Lung (tissue), 12 donors: Measurements from ENCODE around the gene ZBTB32. TPM values are rescaled to one million over a fixed set of nuclear protein-coding genes. Genes with fewer than 3 reads are reported as not detected.

Experiments used
- ATAC-seq: fragments of 200-7000 bp; cut with Tn5 transposase; one replicate; pipeline ENCODE4 v1.9.1; 2020; ENCODE audit warnings: moderate number of reproducible peaks; ENCODE audit not compliant: insufficient read depth, low FRiP score
- DNase-seq, 3 donors: peaks; one replicate each; pipeline ENCODE4 v3.0.0-alpha.2; 2013 to 2017
- H3K27ac ChIP-seq, 2 donors: one replicate each; pipeline ENCODE4 v1.5.1; 2013; ENCODE audit warnings: mild to moderate bottlenecking in 2 of 2, moderate library complexity in 2 of 2, control low read depth in 1 of 2, inconsistent platforms in 1 of 2, low read depth in 1 of 2, low read length in 1 of 2
- H3K27me3 ChIP-seq, 3 donors: one replicate each; pipeline ENCODE4 v1.5.1; 2013; ENCODE audit warnings: low read length in 2 of 3; ENCODE audit not compliant: control insufficient read depth in 3 of 3, insufficient read depth in 3 of 3
- H3K36me3 ChIP-seq, 4 donors: one replicate each; pipeline ENCODE4 v1.5.1; 2013; ENCODE audit warnings: low read length in 4 of 4, mild to moderate bottlenecking in 1 of 4, moderate library complexity in 1 of 4; ENCODE audit not compliant: control insufficient read depth in 4 of 4, insufficient read depth in 4 of 4
- H3K4me1 ChIP-seq, 5 donors: one replicate each; pipeline ENCODE4 v1.5.1; 2013; ENCODE audit warnings: low read length in 5 of 5, mild to moderate bottlenecking in 2 of 5, moderate library complexity in 1 of 5; ENCODE audit not compliant: control insufficient read depth in 5 of 5, insufficient read depth in 5 of 5
- H3K4me3 ChIP-seq: one replicate; pipeline ENCODE4 v1.5.1; 2013; ENCODE audit warnings: mild to moderate bottlenecking, control low read depth, moderate library complexity
- H3K9ac ChIP-seq, 2 donors: one replicate each; pipeline ENCODE4 v1.5.1; 2013; ENCODE audit warnings: low read length in 2 of 2, control low read depth in 1 of 2; ENCODE audit not compliant: insufficient read depth in 1 of 2
- H3K9me3 ChIP-seq, 4 donors: one replicate each; pipeline ENCODE4 v1.5.1; 2013; ENCODE audit warnings: low read length in 3 of 4, mild to moderate bottlenecking in 1 of 4, moderate library complexity in 1 of 4; ENCODE audit not compliant: control insufficient read depth in 4 of 4, insufficient read depth in 3 of 4
- WGBS, 2 donors: extraction: QIAGEN DNeasy Blood & Tissue Kit; methylation state at CpG; one replicate each; pipeline ENCODE4 v1.1.7; 2013; 5-methylcytosine and 5-hydroxymethylcytosine counted together
- polyA plus RNA-seq, 2 donors: library from polyadenylated mRNA; stranded (reverse); fragments of 200-250 nt; gene quantifications; one replicate each; pipeline ENCODE4 v1.2.1, GENCODE V29; 2013
- total RNA-seq, 2 donors: library from RNA; depleted of rRNA in 1 of 2; stranded (reverse); fragments of >200 nt in 1 of 2; gene quantifications; one replicate each; pipeline ENCODE4 v1.2.1, GENCODE V29; 2014 to 2021
- TF ChIP-seq, protein P1 (sequence below): IDR thresholded peaks from 2 replicates; pipeline ENCODE4 v1.5.1; 2012; ENCODE audit warnings: mild to moderate bottlenecking; ENCODE audit errors: control extremely low read depth, extremely low read depth
- donor health status: control.
- donor health status: control.
- donor health status: Bipolar disorder and iron deficiency.
- donor health status: healthy.
- donor health status: DM: yes; HTN: yes; CAD: no.

Gene ZBTB32
- total and polyA plus RNA-seq, 4 donors, result 0.22 to 0.63 (median 0.39) TPM

DNA sequence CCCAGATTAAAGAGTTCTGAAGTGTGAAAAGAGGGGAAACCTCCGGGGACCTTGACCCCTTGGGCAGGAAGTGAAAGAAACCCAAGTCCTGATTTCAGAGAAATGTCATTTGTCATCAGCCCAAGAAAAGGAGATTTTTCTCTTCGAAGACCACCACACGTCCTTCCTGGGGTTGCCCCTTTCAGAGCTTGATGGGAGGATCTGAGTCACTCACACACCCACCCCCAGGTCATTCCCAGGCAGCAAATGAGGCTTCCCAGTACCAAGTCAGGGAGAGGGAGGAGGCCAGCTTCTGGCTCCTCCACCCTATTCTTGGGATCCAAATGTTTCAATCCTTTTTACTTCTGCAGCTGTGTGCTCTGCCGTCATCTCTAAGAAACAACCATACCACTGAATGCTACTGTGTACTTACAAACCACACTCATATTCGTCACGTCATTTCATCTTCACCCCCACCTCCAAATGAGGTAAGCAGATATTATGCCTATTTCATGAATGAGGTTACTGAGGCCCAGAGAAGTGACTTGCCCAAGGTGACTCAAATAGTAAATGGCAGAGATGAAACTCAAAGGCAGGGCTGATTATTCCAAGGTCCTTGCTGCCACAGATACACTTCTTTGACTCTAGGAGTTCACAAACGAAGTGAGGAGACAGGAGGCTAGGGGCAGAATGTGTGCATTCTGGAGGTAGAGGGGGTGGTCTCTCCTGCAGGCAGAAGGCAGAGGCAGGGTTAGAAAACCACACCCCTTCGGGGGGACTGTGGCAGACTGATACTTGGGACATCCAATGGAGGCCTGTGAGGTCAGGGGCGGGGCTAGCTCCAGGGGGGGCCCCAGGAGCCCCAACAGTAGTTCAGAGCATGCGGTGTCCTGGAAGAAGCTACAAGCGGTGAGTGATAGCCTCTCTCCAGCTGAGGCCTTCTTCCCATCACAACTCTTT is 8.5 kb downstream of the ZBTB32 start:
- Histone ChIP-seq H3K27ac (no peak overlapping the region), H3K4me1 (peaks cover 0 to 14% (median 7%) of the 10 kb centered on the region in 5 donors), H3K27me3 (no peaks in the 10 kb centered on the region), H3K36me3 (no peaks in the 10 kb centered on the region), H3K9ac (no peak overlapping the region), H3K4me3 (no peak overlapping the region), H3K9me3 (peaks cover 0 to 1% (median 0%) of the 10 kb centered on the region in 4 donors)
- DNase-seq (no peak), ATAC-seq (no peak)
- 74 to 86% methylated on average over 11 of the region's 11 CpGs for WGBS, 2 donors
- TF ChIP-seq, protein P1, sequence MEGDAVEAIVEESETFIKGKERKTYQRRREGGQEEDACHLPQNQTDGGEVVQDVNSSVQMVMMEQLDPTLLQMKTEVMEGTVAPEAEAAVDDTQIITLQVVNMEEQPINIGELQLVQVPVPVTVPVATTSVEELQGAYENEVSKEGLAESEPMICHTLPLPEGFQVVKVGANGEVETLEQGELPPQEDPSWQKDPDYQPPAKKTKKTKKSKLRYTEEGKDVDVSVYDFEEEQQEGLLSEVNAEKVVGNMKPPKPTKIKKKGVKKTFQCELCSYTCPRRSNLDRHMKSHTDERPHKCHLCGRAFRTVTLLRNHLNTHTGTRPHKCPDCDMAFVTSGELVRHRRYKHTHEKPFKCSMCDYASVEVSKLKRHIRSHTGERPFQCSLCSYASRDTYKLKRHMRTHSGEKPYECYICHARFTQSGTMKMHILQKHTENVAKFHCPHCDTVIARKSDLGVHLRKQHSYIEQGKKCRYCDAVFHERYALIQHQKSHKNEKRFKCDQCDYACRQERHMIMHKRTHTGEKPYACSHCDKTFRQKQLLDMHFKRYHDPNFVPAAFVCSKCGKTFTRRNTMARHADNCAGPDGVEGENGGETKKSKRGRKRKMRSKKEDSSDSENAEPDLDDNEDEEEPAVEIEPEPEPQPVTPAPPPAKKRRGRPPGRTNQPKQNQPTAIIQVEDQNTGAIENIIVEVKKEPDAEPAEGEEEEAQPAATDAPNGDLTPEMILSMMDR, result no peak

DNA sequence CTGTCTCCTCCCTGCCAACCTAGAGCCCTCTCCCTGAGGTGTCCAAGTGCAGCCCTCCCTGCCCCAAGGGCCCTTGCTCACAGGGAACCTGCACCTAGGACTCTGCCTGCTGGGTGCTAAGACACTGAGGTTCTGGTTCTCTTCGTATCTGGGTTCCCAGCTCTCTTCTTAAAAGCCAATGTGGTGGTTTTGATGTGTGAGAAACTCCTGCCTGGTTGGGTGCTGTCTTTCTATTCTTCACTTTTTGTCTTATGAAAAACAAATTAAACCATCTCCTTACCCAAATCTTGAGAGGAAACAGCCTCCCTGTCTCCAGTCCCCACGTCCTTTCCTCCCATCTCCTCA is 9.1 kb downstream of the ZBTB32 start:
- H3K4me3 ChIP-seq, result no peak overlapping the region
- no peak overlapping the region for H3K27ac ChIP-seq
- TF ChIP-seq, protein P1, result no peak
- no peak overlapping the region for H3K9ac ChIP-seq
- no peaks in the 10 kb centered on the region for H3K27me3 ChIP-seq
- 79 to 82% methylated on average over 2 of the region's 2 CpGs for WGBS, 2 donors
- no peak for DNase-seq
- peaks cover 0 to 14% (median 7%) of the 10 kb centered on the region in 5 donors for H3K4me1 ChIP-seq
- H3K36me3 ChIP-seq, result no peaks in the 10 kb centered on the region
- ATAC-seq, result no peak
- peaks cover 0 to 1% (median 0%) of the 10 kb centered on the region in 4 donors for H3K9me3 ChIP-seq

- no peaks in the 10 kb centered on the region for H3K27me3 ChIP-seq
- no peak overlapping the region for H3K4me3 ChIP-seq
- peaks cover 0 to 18% (median 10%) of the 10 kb centered on the region in 5 donors for H3K4me1 ChIP-seq
- H3K36me3 ChIP-seq, result no peaks in the 10 kb centered on the region
- H3K9ac ChIP-seq, result no peak overlapping the region
- WGBS, 2 donors, result 71 to 81% methylated on average over 12 of the region's 12 CpGs
- DNase-seq (no peak), ATAC-seq (no peak)
- H3K9me3 ChIP-seq, result peaks cover 0 to 1% (median 0%) of the 10 kb centered on the region in 4 donors
- no peak overlapping the region for H3K27ac ChIP-seq
- TF ChIP-seq, protein P1, result no peak
These were observed 9.6 kb downstream of the ZBTB32 start for GRCh38 chr19:35713904-35714495.
